ENCODE results near the gene PRKAR1B. TPM values are rescaled to one million over a fixed set of nuclear protein-coding genes. Genes with fewer than 3 reads are reported as not detected.

Gene PRKAR1B
- total RNA-seq, 4 donors from 2014 or later: 1.2 to 12.5 (median 3.6) TPM

- in situ Hi-C loops (cut with MboI; ENCODE audit: low sequenced_read_pairs in 4 of 4): no loop called here
- peaks cover 22 to 46% (median 36%) of the 10 kb centered on the region in 3 donors for H3K27me3 ChIP-seq
- no peak overlapping the region for H3K4me3 ChIP-seq
- no peak overlapping the region for H3K27ac ChIP-seq
- DNase-seq (no peak), ATAC-seq (no peak)
- no peaks in the 10 kb centered on the region for H3K36me3 ChIP-seq
- H3K4me1 ChIP-seq: no peaks in the 10 kb centered on the region
- TF ChIP-seq CTCF (IDR thresholded peaks at IDR 0.05 in 4 of 5, conservative IDR thresholded peaks at IDR 0.05 in 1 of 5): no peak
- intact Hi-C loops (cut with DNase I; ENCODE audit: low total_unique reads): no loop called here
- no peaks in the 10 kb centered on the region for H3K9me3 ChIP-seq
Observed at GRCh38 chr7:577741-578370, 149.2 kb downstream of the PRKAR1B start.

- in situ Hi-C loops (cut with MboI; ENCODE audit: low sequenced_read_pairs in 4 of 4) (no loop called here), intact Hi-C loops (cut with DNase I; ENCODE audit: low total_unique reads) (no loop called here)
- TF ChIP-seq CTCF (IDR thresholded peaks at IDR 0.05 in 4 of 5, conservative IDR thresholded peaks at IDR 0.05 in 1 of 5) (no peak), POLR2A (IDR thresholded peaks at IDR 0.05) (no peak)
- Histone ChIP-seq H3K9me3 (no peaks in the 10 kb centered on the region), H3K4me1 (peaks cover under 1 to 1% of the 10 kb centered on the region in 2 donors), H3K27ac (no peak overlapping the region), H3K4me3 (no peak overlapping the region), H3K27me3 (peaks cover 27 to 50% (median 40%) of the 10 kb centered on the region in 3 donors), H3K36me3 (no peaks in the 10 kb centered on the region)
- ATAC-seq (no peak), DNase-seq (no peak)
Observed at GRCh38 chr7:577278-577665, 149.8 kb downstream of the PRKAR1B start.

GRCh38 chr7:576524-577277, 150.4 kb downstream of the PRKAR1B start:
- H3K4me3 ChIP-seq: no peak overlapping the region
- TF ChIP-seq POLR2A (IDR thresholded peaks at IDR 0.05) (no peak), CTCF (IDR thresholded peaks at IDR 0.05 in 4 of 5, conservative IDR thresholded peaks at IDR 0.05 in 1 of 5) (no peak)
- H3K4me1 ChIP-seq: peaks cover 7% of the 10 kb centered on the region in 2 donors
- in situ Hi-C loops (cut with MboI; ENCODE audit: low sequenced_read_pairs in 4 of 4): no loop called here
- ATAC-seq (no peak), DNase-seq (no peak)
- no peak overlapping the region for H3K27ac ChIP-seq
- intact Hi-C loops (cut with DNase I; ENCODE audit: low total_unique reads): no loop called here
- H3K9me3 ChIP-seq: no peaks in the 10 kb centered on the region
- no peaks in the 10 kb centered on the region for H3K36me3 ChIP-seq
- H3K27me3 ChIP-seq: peaks cover 31 to 50% (median 40%) of the 10 kb centered on the region in 3 donors

- H3K4me3 ChIP-seq: no peak overlapping the region
- ATAC-seq: no peak
- no peak overlapping the region for H3K27ac ChIP-seq
- H3K9me3 ChIP-seq: no peaks in the 10 kb centered on the region
- intact Hi-C loops (cut with DNase I; ENCODE audit: low total_unique reads) (no loop called here), in situ Hi-C loops (cut with MboI; ENCODE audit: low sequenced_read_pairs in 4 of 4) (no loop called here)
- no peak for TF ChIP-seq CTCF (IDR thresholded peaks at IDR 0.05 in 4 of 5, conservative IDR thresholded peaks at IDR 0.05 in 1 of 5)
- no peak for TF ChIP-seq POLR2A (IDR thresholded peaks at IDR 0.05)
- peaks cover 7 to 14% of the 10 kb centered on the region in 2 donors for H3K4me1 ChIP-seq
- no peaks in the 10 kb centered on the region for H3K36me3 ChIP-seq
- H3K27me3 ChIP-seq: peaks cover 34 to 55% (median 40%) of the 10 kb centered on the region in 3 donors
- no peak for DNase-seq
Observed at GRCh38 chr7:575425-576366, 151.4 kb downstream of the PRKAR1B start.

All from gastrocnemius medialis (tissue), 4 donors.